Airway epithelial cell (primary cell): ENCODE data around the gene SLC29A1. TPM values are rescaled to one million over a fixed set of nuclear protein-coding genes. Genes with fewer than 3 reads are reported as not detected.

Experiments used
- total RNA-seq: library from RNA; depleted of rRNA; stranded (reverse); fragments of >200 nt; gene quantifications from 2 replicates; pipeline ENCODE4 v1.2.3, GENCODE V29; 2015

The SLC29A1 gene
- 25.1 and 26.5 TPM in 2 replicates for total RNA-seq

DNA sequence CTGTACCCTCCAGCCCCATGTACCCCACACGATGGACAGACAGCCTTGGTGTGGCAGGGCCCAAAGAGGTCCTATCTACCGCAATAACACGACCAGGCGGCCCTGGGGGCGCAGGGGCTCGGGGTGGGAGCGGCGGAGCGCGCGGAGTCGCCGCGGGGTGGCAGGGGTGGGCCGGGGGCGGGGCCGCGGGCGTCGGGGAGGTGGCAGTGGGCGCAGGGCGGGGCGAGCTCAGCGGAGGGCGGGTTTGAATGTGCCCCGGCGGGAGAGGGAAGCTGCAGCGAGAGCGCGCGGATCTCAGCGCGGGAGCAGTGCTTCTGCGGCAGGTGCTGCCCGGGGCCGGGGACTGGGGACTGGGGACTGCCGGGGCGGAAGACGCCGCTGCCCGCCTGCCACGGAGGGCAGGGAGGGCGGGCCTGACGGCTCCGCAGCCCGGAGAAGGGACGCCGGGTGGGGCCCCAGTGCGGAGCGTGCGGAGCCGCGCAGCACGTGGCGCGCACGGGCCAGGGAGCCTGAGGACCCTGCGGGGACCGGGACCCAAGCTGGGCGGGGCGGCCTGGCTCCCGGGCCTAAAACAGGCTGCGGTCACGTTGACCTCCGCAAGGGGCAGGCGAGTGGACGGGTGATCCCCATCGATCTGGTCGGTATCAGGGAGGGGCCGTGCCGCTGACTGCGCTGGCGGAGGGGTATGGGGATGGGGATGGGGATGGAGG, at the start of gene SLC29A1:
TSS of gene SLC29A1 (plus strand) at position 277 of the 710 bp plus-strand sequence. CDS start 3,719 bp downstream, outside the sequence.

GRCh38 chr6:44216677-44217331, 6.6 kb upstream of the SLC29A1 start, which contains the start of gene MYMX:
Gene MYMX (plus strand): TSS chr6:44216926. CDS start chr6:44217472, 546 bp downstream.

GRCh38 chr6:44246663-44247337, 23.4 kb downstream of the SLC29A1 start, which contains the start of gene HSP90AB1:
Gene HSP90AB1 (plus strand): TSS chr6:44247101. CDS start chr6:44248630, 1,529 bp downstream.

GRCh38 chr6:44257025-44257752, 33.8 kb downstream of the SLC29A1 start, which contains the start of gene SLC35B2:
Gene SLC35B2 (minus strand): TSS chr6:44257528. CDS start chr6:44257410, 118 bp downstream.

DNA sequence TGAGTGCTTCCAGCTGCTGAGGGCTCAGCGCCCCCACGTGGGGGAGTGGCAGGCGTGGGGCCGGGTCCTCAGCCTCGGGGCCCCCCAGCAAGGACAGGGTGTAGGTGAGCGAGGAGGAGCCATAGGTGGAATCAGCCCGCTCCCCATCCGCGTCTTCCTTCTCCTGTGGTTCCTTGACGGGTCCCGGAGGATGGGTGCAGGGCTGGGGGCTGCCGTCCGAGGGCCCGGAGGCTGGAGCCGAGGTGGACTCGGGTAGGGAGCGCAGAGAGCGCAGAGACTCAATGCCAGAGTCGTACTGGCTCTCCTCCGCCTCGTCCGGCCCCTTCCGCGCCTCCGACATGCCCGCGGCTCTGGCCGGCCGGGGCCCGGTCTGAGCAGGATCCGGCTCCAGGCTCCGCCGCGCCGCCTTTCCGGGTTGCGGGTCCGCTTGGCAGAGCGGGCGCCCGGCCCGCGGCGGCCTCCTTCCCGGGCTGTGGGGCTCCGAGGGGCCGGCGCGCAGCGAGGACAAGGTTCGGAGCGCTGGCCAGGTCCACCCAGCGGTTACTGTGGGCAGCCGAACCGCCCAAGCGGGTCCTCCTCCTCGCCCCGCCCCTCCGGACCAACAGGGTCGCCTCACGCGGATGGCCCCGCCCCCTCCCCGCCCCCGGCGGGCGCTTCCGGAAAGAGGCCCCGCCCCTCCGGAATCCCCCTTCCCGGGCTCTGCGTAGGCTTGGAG, 41.8 kb downstream of the SLC29A1 start, which contains the start of gene NFKBIE:
TSS of gene NFKBIE (minus strand) at position 545 of the 715 bp plus-strand sequence. CDS start at position 340, 205 bp downstream.

DNA sequence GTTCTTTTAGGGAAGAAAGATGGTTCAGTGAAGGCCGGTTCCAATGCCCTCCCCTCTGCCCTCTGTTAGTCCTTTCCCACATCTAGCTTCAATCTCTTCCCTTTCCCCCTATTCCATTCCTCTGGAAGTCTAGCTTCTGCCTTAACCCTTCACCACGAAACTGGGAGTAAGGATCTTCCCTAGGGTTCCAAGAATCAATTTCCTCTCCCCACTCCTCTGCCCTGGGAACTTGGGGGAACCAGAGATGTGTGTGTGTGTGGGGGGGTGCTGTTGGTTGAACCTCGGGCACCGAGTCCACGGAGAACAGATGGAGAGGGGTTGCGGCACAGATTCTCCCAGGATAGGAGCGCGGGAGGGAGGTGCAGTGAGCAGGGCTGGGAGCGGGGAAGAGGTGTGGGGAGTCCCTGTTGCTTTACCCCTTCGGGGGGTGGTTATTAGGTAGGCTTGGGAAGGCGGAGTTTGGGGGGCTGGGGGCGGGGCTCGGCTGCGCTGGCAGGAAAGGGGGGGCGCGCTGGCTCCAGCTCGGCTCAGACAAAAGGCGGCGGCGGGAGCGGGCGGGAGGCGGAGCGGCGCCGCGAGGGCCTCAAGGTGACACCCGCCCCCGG, 46.6 kb downstream of the SLC29A1 start, which contains the start of gene TMEM151B:
TSS of gene TMEM151B (plus strand) at position 530 of the 605 bp plus-strand sequence. CDS start 293 bp downstream, outside the sequence.

Other genes starting within 250 kb of the SLC29A1 start
- gene MRPL14, start 96.1 kb upstream of the SLC29A1 start, total RNA-seq: 86.7 and 87.8 TPM in 2 replicates
- 67.7 and 73.1 TPM in 2 replicates for gene TMEM63B, start 96.0 kb upstream of the SLC29A1 start, total RNA-seq
- gene CAPN11, start 64.8 kb upstream of the SLC29A1 start, total RNA-seq: not detected in 2 replicates
- gene MYMX, start 6.7 kb upstream of the SLC29A1 start, total RNA-seq: 0.21 TPM in 1 of 2 replicates, not detected in the other
- 1,137 and 1,196 TPM in 2 replicates for gene HSP90AB1, start 23.5 kb downstream of the SLC29A1 start, total RNA-seq
- 69.7 and 73.1 TPM in 2 replicates for gene SLC35B2, start 33.9 kb downstream of the SLC29A1 start, total RNA-seq
- gene NFKBIE, start 42.0 kb downstream of the SLC29A1 start, total RNA-seq: 25.9 and 32.9 TPM in 2 replicates
- gene TMEM151B, start 46.9 kb downstream of the SLC29A1 start, total RNA-seq: under 0.01 TPM in 1 of 2 replicates, not detected in the other
- 22.6 and 23.5 TPM in 2 replicates for gene AARS2, start 89.8 kb downstream of the SLC29A1 start, total RNA-seq
- not detected in 2 replicates for gene SPATS1, start 119.1 kb downstream of the SLC29A1 start, total RNA-seq
- gene CDC5L, start 164.1 kb downstream of the SLC29A1 start, total RNA-seq: 16.7 and 17.0 TPM in 2 replicates